ENCODE data around the gene SLC26A4. TPM values are rescaled to one million over a fixed set of nuclear protein-coding genes. Genes with fewer than 3 reads are reported as not detected.

The SLC26A4 gene
- total RNA-seq, 4 donors from 2014 or later = 0.65 to 2.2 (median 0.98) TPM

DNA sequence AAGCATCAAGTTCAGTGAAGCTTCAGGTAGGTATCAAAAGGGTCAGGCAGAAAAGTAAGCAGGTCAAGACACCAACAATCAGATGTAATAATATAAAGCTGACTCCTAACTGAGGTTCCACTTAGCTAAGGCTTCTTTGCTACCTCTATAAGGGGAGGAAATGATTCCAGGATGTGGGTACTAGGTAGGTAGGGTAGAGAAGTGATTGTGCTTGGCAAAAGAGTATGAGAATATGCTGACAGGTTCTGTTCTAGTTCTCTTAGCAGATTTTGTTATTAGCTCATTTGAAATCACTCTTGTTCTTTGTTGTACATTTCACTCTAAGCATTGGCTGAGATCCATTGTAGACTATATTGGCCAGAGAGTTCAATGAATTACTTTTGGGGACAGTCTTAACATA lies 42.6 kb downstream of the SLC26A4 start:
- TF ChIP-seq, protein P1, sequence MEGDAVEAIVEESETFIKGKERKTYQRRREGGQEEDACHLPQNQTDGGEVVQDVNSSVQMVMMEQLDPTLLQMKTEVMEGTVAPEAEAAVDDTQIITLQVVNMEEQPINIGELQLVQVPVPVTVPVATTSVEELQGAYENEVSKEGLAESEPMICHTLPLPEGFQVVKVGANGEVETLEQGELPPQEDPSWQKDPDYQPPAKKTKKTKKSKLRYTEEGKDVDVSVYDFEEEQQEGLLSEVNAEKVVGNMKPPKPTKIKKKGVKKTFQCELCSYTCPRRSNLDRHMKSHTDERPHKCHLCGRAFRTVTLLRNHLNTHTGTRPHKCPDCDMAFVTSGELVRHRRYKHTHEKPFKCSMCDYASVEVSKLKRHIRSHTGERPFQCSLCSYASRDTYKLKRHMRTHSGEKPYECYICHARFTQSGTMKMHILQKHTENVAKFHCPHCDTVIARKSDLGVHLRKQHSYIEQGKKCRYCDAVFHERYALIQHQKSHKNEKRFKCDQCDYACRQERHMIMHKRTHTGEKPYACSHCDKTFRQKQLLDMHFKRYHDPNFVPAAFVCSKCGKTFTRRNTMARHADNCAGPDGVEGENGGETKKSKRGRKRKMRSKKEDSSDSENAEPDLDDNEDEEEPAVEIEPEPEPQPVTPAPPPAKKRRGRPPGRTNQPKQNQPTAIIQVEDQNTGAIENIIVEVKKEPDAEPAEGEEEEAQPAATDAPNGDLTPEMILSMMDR (IDR thresholded peaks at IDR 0.05) = no peak

DNA sequence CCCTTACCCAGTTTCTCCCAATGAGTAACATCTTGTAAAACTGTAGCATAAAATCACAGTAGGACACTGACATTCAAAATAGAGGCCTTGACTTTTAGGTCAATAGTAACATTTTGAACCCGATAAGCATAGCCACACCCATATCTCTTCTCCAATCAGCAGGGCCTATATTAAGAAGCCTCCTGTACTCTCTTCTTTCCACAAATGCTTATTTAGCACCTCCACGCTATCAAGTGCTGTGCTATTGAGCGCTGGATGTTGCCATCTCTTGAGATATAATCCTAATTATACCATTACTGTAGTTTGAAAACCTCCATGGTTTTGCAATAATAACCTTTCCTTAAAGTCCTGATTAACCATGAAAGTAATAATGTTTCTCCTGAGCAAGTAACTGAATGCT lies 43.2 kb downstream of the SLC26A4 start:
- ATAC-seq (ENCODE audit: low FRiP score) (no peak), DNase-seq (ENCODE audit: low spot score) (no peak)
- TF ChIP-seq, protein P1 (IDR thresholded peaks at IDR 0.05) = no peak

More for the DNA sequence above, 42.6 kb downstream of the SLC26A4 start:
- DNase-seq (ENCODE audit: low spot score) (no peak), ATAC-seq (ENCODE audit: low FRiP score) (no peak)

DNA sequence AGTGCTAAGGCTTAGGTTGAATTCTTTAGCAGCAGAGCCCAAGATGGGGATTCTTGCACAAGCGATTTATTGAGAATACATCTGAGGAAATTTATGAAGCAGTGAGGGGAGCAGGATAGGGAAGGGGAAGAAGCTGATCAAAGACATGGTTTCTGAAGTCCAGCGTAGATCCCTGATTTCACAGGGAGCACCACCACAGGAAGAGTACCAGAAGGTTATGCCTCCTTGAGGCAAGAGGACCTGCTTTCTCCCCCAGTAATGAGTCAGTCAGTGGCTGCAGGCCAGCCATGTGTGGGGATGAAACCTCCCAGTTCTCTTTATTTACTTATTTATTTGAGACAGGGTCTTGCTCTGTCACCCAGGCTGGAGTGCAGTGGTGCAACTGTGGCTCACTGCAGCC lies 48.3 kb downstream of the SLC26A4 start:
- TF ChIP-seq, protein P1 (IDR thresholded peaks at IDR 0.05) = no peak
- DNase-seq (ENCODE audit: low spot score) = no peak
- no peak for ATAC-seq (ENCODE audit: low FRiP score)

DNA sequence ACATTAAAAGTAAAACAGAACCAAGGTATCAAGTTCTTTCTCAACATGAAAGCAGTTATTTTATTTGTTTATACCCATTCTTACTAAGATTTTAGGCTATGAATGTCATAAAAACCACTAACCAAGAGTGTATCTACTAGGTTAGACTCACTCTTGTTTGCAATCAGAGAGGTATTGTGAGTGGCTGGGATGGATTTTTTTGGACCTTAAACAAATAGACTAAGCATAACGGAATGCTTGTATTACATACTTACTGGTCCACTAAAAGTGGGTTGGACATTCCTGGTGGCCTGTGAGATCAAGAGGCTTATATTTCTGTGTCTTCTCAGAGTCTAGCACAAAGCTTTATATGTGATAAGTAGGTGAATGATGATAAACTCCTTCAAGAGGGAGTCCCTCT lies 50.7 kb downstream of the SLC26A4 start:
- TF ChIP-seq, protein P1 (IDR thresholded peaks at IDR 0.05) = no peak
- no peak for DNase-seq (ENCODE audit: low spot score)
- ATAC-seq (ENCODE audit: low FRiP score) = no peak

DNA sequence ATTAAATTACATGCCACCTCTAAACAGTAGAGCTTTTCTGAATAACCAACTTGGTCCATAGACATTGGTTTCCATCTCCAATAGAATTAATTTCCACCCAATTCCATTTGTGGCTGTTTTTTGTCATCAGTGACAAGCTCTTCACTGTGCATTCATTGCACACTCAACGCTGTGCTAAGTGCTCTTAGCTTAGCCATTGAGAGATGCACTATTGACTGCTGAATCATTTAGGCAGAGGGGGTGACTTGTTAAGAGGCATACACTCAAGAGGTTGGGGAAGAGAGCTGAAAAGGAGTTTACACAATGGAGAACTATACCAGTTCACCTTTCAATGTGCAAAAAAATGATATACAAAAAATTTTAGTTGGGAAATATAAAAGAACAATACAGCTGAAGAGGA lies 51.4 kb downstream of the SLC26A4 start:
- ATAC-seq (ENCODE audit: low FRiP score) (no peak), DNase-seq (ENCODE audit: low spot score) (no peak)
- TF ChIP-seq, protein P1 (IDR thresholded peaks at IDR 0.05) = no peak

DNA sequence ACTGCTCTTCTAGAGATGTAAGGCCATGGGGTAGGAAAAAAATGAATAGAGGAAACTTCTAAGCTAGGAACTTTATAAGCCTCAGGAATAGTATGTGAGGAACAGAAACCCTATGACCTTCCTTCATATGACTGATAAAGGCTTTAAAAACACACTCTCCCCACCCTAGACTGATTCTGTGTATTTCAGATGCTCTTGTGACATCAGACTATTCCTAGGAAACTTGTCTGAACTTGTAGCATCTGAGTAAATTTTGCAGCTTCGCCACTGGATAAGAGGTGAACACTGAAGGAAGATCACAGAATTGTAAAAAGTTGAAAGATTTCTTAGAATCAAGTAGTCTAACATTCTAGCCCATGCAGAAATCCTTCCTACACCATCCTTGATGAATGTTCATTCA lies 52.3 kb downstream of the SLC26A4 start:
- TF ChIP-seq, protein P1 (IDR thresholded peaks at IDR 0.05) = no peak
- DNase-seq (ENCODE audit: low spot score) (no peak), ATAC-seq (ENCODE audit: low FRiP score) (no peak)

DNA sequence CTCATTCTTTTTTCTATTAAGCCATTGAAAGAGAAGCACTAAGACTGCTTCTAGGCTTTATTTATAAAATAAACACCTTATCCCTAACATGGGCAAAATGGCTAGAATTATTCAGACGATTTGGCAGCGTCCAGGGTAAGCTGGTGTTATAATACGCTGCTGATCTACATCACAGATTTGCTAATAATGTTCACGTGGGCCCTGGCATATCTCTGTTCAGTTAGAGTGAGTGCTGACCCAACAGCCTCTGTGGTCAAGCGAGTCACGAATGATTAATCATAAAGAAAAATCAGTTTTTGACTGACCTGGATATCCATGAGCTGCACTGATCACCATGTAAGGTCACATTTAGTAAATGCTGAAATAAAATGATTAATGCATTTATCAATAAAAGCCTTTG lies 54.9 kb downstream of the SLC26A4 start:
- DNase-seq (ENCODE audit: low spot score) (no peak), ATAC-seq (ENCODE audit: low FRiP score) (no peak)

More for the DNA sequence above, 54.9 kb downstream of the SLC26A4 start:
- TF ChIP-seq, protein P1 (IDR thresholded peaks at IDR 0.05) = no peak

Measured in omental fat pad (tissue), 4 donors.